ENCODE data around the gene PPP1R15A. TPM values are rescaled to one million over a fixed set of nuclear protein-coding genes. Genes with fewer than 3 reads are reported as not detected.

The PPP1R15A gene
- total and polyA plus RNA-seq, 2 experiments from 2014 or later = 14.0 to 15.8 TPM

DNA sequence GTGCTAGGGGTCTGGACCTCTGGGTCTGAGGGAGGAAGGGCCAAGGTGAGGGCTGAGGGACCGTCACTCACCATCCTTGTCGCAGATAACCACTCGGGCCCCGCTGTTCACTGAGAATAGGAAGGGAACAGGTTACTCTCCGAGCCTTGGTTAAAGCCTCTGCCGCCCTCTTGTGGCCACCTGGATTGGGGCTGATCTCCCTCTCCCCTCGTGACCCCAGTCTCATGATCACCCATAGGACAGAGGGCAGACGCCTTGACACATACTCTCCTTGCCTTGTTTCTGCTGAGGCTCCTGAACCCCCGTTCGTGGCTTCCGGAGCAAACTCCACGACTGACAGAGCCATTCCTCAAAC is 36.5 kb upstream of the PPP1R15A start:
- Histone ChIP-seq H3K9me2 (ENCODE audit: insufficient read depth) (no peaks in the 10 kb centered on the region), H3K27me3 (ENCODE audit: insufficient read depth) (no peaks in the 10 kb centered on the region), H3F3A (replicated peaks; ENCODE audit: low read depth) (peaks cover 8% of the 10 kb centered on the region), H3K27ac (ENCODE audit: low read depth) (peak overlapping the region; percentile 91), H4K20me1 (replicated peaks; ENCODE audit: insufficient read depth) (no peaks in the 10 kb centered on the region), H3K36me3 (ENCODE audit: insufficient read depth) (no peaks in the 10 kb centered on the region), H3K4me3 (peak overlapping the region; percentile 61), H2AFZ (peak overlapping the region; percentile 83), H3K4me2 (peak overlapping the region; percentile 84), H3K4me1 (ENCODE audit: insufficient read depth) (peaks cover 3% of the 10 kb centered on the region; the same call in 1 of the 2 replicates), H3K79me2 (replicated peaks; ENCODE audit: insufficient read depth) (no peaks in the 10 kb centered on the region)
- ATAC-seq = peak; percentile 78
- H3K4me3 Mint-ChIP-seq = peak overlapping the region; percentile 85
- peaks cover 22% of the 10 kb centered on the region for H3K27me3 Mint-ChIP-seq (ENCODE audit: insufficient read depth, low read depth, poor library complexity)
- peaks cover 18% of the 10 kb centered on the region for H3K4me1 Mint-ChIP-seq
- H3K27ac Mint-ChIP-seq = peak overlapping the region; percentile 95
- peaks cover 22% of the 10 kb centered on the region for H3K36me3 Mint-ChIP-seq (ENCODE audit: low read depth)
- H3K9me3 Mint-ChIP-seq = no peaks in the 10 kb centered on the region; the same call in 2 of the 3 replicates
- DNase-seq (ENCODE audit: low spot score) = peak; percentile 98
- TF ChIP-seq, protein P1, sequence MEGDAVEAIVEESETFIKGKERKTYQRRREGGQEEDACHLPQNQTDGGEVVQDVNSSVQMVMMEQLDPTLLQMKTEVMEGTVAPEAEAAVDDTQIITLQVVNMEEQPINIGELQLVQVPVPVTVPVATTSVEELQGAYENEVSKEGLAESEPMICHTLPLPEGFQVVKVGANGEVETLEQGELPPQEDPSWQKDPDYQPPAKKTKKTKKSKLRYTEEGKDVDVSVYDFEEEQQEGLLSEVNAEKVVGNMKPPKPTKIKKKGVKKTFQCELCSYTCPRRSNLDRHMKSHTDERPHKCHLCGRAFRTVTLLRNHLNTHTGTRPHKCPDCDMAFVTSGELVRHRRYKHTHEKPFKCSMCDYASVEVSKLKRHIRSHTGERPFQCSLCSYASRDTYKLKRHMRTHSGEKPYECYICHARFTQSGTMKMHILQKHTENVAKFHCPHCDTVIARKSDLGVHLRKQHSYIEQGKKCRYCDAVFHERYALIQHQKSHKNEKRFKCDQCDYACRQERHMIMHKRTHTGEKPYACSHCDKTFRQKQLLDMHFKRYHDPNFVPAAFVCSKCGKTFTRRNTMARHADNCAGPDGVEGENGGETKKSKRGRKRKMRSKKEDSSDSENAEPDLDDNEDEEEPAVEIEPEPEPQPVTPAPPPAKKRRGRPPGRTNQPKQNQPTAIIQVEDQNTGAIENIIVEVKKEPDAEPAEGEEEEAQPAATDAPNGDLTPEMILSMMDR (conservative IDR thresholded peaks at IDR 0.05; ENCODE audit: low read depth in 2 of 2) = peak; percentile 84 to 99
- TF ChIP-seq NANOG (IDR thresholded peaks at IDR 0.05; ENCODE audit: borderline replicate concordance) = no peak

DNA sequence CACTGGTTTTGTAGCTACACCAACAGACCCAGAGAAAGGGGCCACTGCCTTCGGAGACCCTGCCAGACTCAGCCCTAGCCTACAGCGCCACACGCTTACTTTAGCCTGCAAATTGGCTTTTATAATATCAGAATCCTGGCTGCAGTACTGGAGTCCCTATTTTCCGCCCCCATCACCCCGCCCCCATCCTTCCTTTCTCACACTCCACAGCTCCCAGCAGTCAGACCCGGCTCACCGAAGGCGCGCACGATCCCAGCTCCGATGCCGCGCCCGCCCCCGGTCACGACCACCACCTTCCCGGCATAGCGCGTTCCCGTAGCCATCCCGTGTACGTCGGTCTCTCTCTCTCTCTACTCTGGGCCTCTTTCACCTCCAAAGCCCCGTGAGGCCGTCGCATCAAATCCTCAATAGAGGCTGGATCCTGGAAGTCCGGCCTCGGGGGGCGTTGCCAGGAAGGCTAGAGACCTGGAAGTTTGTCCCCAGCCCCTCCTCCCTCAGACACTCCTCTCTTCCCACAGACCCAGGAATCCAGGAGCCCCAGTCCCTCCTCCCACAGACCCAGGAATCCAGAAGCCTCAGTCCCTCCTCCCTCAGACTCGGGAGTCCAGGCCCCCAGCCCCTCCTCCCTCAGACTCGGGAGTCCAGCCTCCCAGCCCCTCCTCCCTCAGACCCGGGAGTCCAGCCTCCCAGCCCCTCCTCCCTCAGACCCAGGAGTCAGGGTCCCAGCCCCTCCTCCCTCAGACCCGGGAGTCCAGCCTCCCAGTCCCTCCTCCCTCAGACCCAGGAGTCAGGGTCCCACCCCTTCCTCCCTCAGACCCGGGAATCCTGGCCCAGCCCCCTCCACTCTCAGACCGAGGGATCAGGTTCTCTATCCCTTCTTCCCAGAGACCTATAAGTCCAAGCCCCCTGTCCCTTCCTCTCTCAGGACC is 35.9 kb upstream of the PPP1R15A start, which contains the start of gene HSD17B14:
Gene HSD17B14 (minus strand): TSS at position 403 of the 929 bp plus-strand sequence. CDS start 80 bp downstream, at position 323.
- no peaks in the 10 kb centered on the region for H3K9me2 ChIP-seq (ENCODE audit: insufficient read depth)
- peak within 1 kb of the TSS; percentile 83 for H2AFZ ChIP-seq
- peaks cover 3% of the 10 kb centered on the region; the same call in 1 of the 2 replicates for H3K4me1 ChIP-seq (ENCODE audit: insufficient read depth)
- TF ChIP-seq, protein P1 (conservative IDR thresholded peaks at IDR 0.05; ENCODE audit: low read depth in 2 of 2) = peak in 1 of 2 experiments; percentile 5; a peak in 1 of 4 replicates
- no peak for TF ChIP-seq ZNF114 (CRISPR knock-in tag; IDR thresholded peaks at IDR 0.05)
- Mint-ChIP-seq H3K27me3 (ENCODE audit: insufficient read depth, low read depth, poor library complexity) (peaks cover 22% of the 10 kb centered on the region), H3K4me3 (peak within 1 kb of the TSS; percentile 85), H3K27ac (peak within 1 kb of the TSS; percentile 95), H3K4me1 (peaks cover 18% of the 10 kb centered on the region), H3K36me3 (ENCODE audit: low read depth) (peaks cover 18% of the 10 kb centered on the region), H3K9me3 (no peaks in the 10 kb centered on the region; the same call in 2 of the 3 replicates)
- H4K20me1 ChIP-seq (replicated peaks; ENCODE audit: insufficient read depth) = no peaks in the 10 kb centered on the region
- no peaks in the 10 kb centered on the region for H3K27me3 ChIP-seq (ENCODE audit: insufficient read depth)
- H3K79me2 ChIP-seq (replicated peaks; ENCODE audit: insufficient read depth) = no peaks in the 10 kb centered on the region
- ATAC-seq (peak; percentile 63), DNase-seq (ENCODE audit: low spot score) (peak; percentile 90)
- H3K36me3 ChIP-seq (ENCODE audit: insufficient read depth) = no peaks in the 10 kb centered on the region
- peak within 1 kb of the TSS; percentile 61 for H3K4me3 ChIP-seq
- peak within 1 kb of the TSS; percentile 91 for H3K27ac ChIP-seq (ENCODE audit: low read depth)
- peaks cover 8% of the 10 kb centered on the region for H3F3A ChIP-seq (replicated peaks; ENCODE audit: low read depth)
- peak within 1 kb of the TSS; percentile 84 for H3K4me2 ChIP-seq
